A549 (cell line): ENCODE measurements around the gene HORMAD1.

Source experiments
- CHD4 ChIP-seq: fragments of 200-600 bp; sonication (generic); IDR thresholded peaks from 2 replicates; pipeline ENCODE4 v1.6.1; 2016; ENCODE audit warnings: antibody characterized with exemption, mild to moderate bottlenecking, borderline replicate concordance
- EHMT2 ChIP-seq: fragments of 200-600 bp; sonication (generic); IDR thresholded peaks from 2 replicates; pipeline ENCODE4 v1.6.1; 2016; ENCODE audit warnings: antibody characterized with exemption, low read depth, mild to moderate bottlenecking, moderate library complexity
- KDM1A ChIP-seq: fragments of 200-600 bp; sonication (generic); IDR thresholded peaks from 2 replicates; pipeline ENCODE4 v1.6.1; 2016; ENCODE audit warnings: low read depth, mild to moderate bottlenecking
- POLR2A ChIP-seq: IDR thresholded peaks from 2 replicates; pipeline ENCODE4 v1.6.1; 2012; ENCODE audit warnings: mild to moderate bottlenecking, low read length
- TF ChIP-seq, protein P1 (sequence below): IDR thresholded peaks from 2 replicates; pipeline ENCODE4 v1.6.1; 2012

DNA sequence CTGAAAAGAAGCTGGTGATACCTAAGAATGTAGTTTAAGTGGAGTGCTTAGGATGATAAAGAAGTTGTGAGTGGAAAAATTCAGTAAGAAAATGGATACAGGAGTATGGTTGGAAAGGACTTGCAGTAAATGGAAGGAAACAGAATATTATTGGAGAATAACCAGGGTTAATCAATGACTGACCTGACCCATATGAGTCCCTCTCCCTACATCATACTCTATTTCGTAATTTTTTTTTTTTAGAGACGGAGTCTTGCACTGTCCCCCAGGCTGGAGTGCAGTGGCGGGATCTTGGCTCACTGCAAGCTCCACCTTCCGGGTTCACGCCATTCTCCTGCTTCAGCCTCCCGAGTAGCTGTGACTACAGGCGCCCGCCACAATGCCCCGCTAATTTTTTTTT is 57.9 kb downstream of the HORMAD1 start:
- TF ChIP-seq, protein P1, sequence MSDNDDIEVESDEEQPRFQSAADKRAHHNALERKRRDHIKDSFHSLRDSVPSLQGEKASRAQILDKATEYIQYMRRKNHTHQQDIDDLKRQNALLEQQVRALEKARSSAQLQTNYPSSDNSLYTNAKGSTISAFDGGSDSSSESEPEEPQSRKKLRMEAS: no peak
- TF ChIP-seq KDM1A (no peak), POLR2A (no peak), EHMT2 (no peak), CHD4 (no peak)
